Diencephalon (tissue), 1 donor: ENCODE measurements around the gene DHCR7. TPM values are rescaled to one million over a fixed set of nuclear protein-coding genes. Genes with fewer than 3 reads are reported as not detected.

ENCODE experiments used
- small RNA-seq: library from RNA; depleted of rRNA; stranded (forward); fragments of <200 nt; gene quantifications from one replicate; pipeline ENCODE3, GENCODE V24; 2014
- total RNA-seq: library from RNA; depleted of rRNA; stranded (reverse); fragments of >200 nt; gene quantifications from one replicate; pipeline ENCODE4 v1.2.3, GENCODE V29; 2014

Gene DHCR7
- total RNA-seq: 44.8 TPM

GRCh38 chr11:71448257-71449171, at the start of gene DHCR7:
TSS of gene DHCR7 (minus strand) at chr11:71448393. CDS start at chr11:71444952, 3,441 bp downstream.

GRCh38 chr11:71453037-71453917, 5.1 kb upstream of the DHCR7 start, which contains the start of gene NADSYN1:
TSS of gene NADSYN1 (plus strand) at chr11:71453203. CDS start at chr11:71453297, 94 bp downstream.

Small RNA genes lying within 50 kb of the gene (small RNA-seq; reads per million reads assigned to genes)
- not detected for gene MIR6754

Other genes with a start within 250 kb of the DHCR7 start
- 44.1 TPM for gene SHANK2, start 195.8 kb downstream of the DHCR7 start, total RNA-seq
- gene NADSYN1, start 4.8 kb upstream of the DHCR7 start, total RNA-seq: 24.5 TPM
- not detected for gene KRTAP5-7, start 78.9 kb upstream of the DHCR7 start, total RNA-seq
- gene KRTAP5-8, start 89.6 kb upstream of the DHCR7 start, total RNA-seq: not detected
- gene KRTAP5-9, start 100.0 kb upstream of the DHCR7 start, total RNA-seq: not detected
- gene KRTAP5-10, start 117.2 kb upstream of the DHCR7 start, total RNA-seq: not detected
- gene KRTAP5-11, start 134.5 kb upstream of the DHCR7 start, total RNA-seq: not detected